K562 (cell line): Measurements from ENCODE around the gene SPHK1. TPM values are rescaled to one million over a fixed set of nuclear protein-coding genes. Genes with fewer than 3 reads are reported as not detected.

Experiments
- AFF1 ChIP-seq, 2 experiments: fragments of 450-650 bp; IDR thresholded peaks; 2 replicates each; pipeline ENCODE4 v1.6.1; 2018; ENCODE audit warnings: mild to moderate bottlenecking in 2 of 2, low read depth in 1 of 2; ENCODE audit not compliant: partially characterized antibody in 2 of 2
- ETV5 ChIP-seq: sonication (generic); formaldehyde crosslinking; IDR thresholded peaks from 2 replicates; pipeline ENCODE4 v1.4.0; 2020; ENCODE audit warnings: low read depth, mild to moderate bottlenecking, missing genetic modification reagents
- FOXJ3 ChIP-seq: sonication (generic); formaldehyde crosslinking; IDR thresholded peaks from 2 replicates; pipeline ENCODE4 v1.4.0; 2020; ENCODE audit warnings: mild to moderate bottlenecking, missing genetic modification reagents
- HEY1 ChIP-seq: fragments of 250-450 bp; sonication (Bioruptor Pico); IDR thresholded peaks from 2 replicates; pipeline ENCODE4 v1.5.0; 2020; ENCODE audit warnings: mild to moderate bottlenecking, moderate library complexity, borderline replicate concordance
- MYBL2 ChIP-seq, 2 experiments: fragments of 450-650 bp in 1 of 2; sonication (generic) in 1 of 2; formaldehyde crosslinking in 1 of 2; IDR thresholded peaks; 2 replicates each; pipeline versions ENCODE4 v1.6.1 to v1.8.1; 2017 to 2022; ENCODE audit warnings: borderline replicate concordance in 1 of 2, inconsistent platforms in 1 of 2, low read depth in 1 of 2, mild to moderate bottlenecking in 1 of 2, missing genetic modification reagents in 1 of 2, moderate library complexity in 1 of 2
- NEUROD1 ChIP-seq: fragments of 150-350 bp; IDR thresholded peaks from 2 replicates; pipeline ENCODE4 v1.6.1; 2014; ENCODE audit warnings: borderline replicate concordance, low read length, low read depth; ENCODE audit not compliant: partially characterized antibody
- PRPF4 ChIP-seq: fragments of 200-400 bp; formaldehyde crosslinking; IDR thresholded peaks from one replicate; pipeline ENCODE4 v1.6.1; 2017; ENCODE audit warnings: low read length, low read depth, mild to moderate bottlenecking; ENCODE audit not compliant: insufficient read depth, poor library complexity, severe bottlenecking
- RBBP5 ChIP-seq: fragments of 200-600 bp; sonication (generic); IDR thresholded peaks from 2 replicates; pipeline ENCODE4 v1.6.1; 2012; ENCODE audit warnings: borderline replicate concordance, mild to moderate bottlenecking, low read length, control low read depth, inconsistent platforms; ENCODE audit not compliant: insufficient read depth, poor library complexity, severe bottlenecking
- STAT5A ChIP-seq: IDR thresholded peaks from 2 replicates; pipeline ENCODE4 v1.6.1; 2012; ENCODE audit warnings: low read length, inconsistent platforms, borderline replicate concordance
- TCF15 ChIP-seq: fragments of 250-450 bp; sonication (Bioruptor Pico); IDR thresholded peaks from 2 replicates; pipeline ENCODE4 v1.8.0; 2022; ENCODE audit warnings: moderate library complexity, mild to moderate bottlenecking, inconsistent platforms
- U2AF1 ChIP-seq: fragments of 200-400 bp; formaldehyde crosslinking; optimal IDR thresholded peaks from 2 replicates; pipeline ENCODE3; 2017; ENCODE audit warnings: mild to moderate bottlenecking, low read depth, low read length, moderate library complexity
- ZNF133 ChIP-seq: fragments of 250-450 bp; sonication (Bioruptor Pico); IDR thresholded peaks from 2 replicates; pipeline ENCODE4 v1.4.0; 2020; ENCODE audit warnings: mild to moderate bottlenecking
- ZSCAN32 ChIP-seq: fragments of 450-650 bp; formaldehyde crosslinking; IDR thresholded peaks from 2 replicates; pipeline ENCODE4 v1.4.0; 2020; ENCODE audit warnings: mild to moderate bottlenecking, moderate library complexity
- polyA plus RNA-seq, 8 experiments: library from polyadenylated mRNA; depleted of rRNA in 4 of 8; stranded (reverse) in 5 of 8; unstranded in 3 of 8; fragments of >200 nt; fragmentation: Nextera tagmentation in 2 of 8; fragmentation: Illumina TruSeq in 1 of 8; extraction: Ambion mirVana in 2 of 8; extraction: Trizol in 1 of 8; gene quantifications; 2 replicates each; pipeline versions ENCODE4 v1.2.1 to v1.2.3, GENCODE V29; 2011 to 2014; ENCODE audit warnings: inconsistent platforms in 1 of 8, missing spikeins in 1 of 8
- total RNA-seq, 7 experiments: library from RNA; depleted of rRNA in 6 of 7; stranded (reverse); fragments of >200 nt in 6 of 7; fragmentation: Illumina TruSeq in 2 of 7; extraction: Trizol in 2 of 7; gene quantifications; 2 replicates each; pipeline versions ENCODE4 v1.2.1 to v1.2.3, GENCODE V29; 2011 to 2021; ENCODE audit warnings: low replicate concordance in 1 of 7
- TF ChIP-seq, protein P1 (sequence below), 2 experiments: IDR thresholded peaks in 1 of 2; conservative IDR thresholded peaks in 1 of 2; 2 replicates each; pipeline ENCODE4 v1.6.1; 2016; ENCODE audit warnings: low read depth in 2 of 2, mild to moderate bottlenecking in 1 of 2, missing compliant biosample characterization in 1 of 2, missing genetic modification characterization in 1 of 2, moderate library complexity in 1 of 2
- TF ChIP-seq, protein P2 (sequence below): fragments of 450-650 bp; formaldehyde crosslinking; IDR thresholded peaks from 2 replicates; pipeline ENCODE4 v1.4.0; 2022; ENCODE audit warnings: missing genetic modification characterization
- TF ChIP-seq, protein P3 (sequence below): sonication (generic); formaldehyde crosslinking; IDR thresholded peaks from 2 replicates; pipeline ENCODE4 v1.9.0; 2022; ENCODE audit warnings: mild to moderate bottlenecking, missing genetic modification reagents

Gene SPHK1
- total and polyA plus RNA-seq, 9 of the 15 experiments (the other 6 are each of a cell fraction or from before 2014, with no cell fraction given), result 0.21 to 60.3 (median 14.5) TPM

DNA sequence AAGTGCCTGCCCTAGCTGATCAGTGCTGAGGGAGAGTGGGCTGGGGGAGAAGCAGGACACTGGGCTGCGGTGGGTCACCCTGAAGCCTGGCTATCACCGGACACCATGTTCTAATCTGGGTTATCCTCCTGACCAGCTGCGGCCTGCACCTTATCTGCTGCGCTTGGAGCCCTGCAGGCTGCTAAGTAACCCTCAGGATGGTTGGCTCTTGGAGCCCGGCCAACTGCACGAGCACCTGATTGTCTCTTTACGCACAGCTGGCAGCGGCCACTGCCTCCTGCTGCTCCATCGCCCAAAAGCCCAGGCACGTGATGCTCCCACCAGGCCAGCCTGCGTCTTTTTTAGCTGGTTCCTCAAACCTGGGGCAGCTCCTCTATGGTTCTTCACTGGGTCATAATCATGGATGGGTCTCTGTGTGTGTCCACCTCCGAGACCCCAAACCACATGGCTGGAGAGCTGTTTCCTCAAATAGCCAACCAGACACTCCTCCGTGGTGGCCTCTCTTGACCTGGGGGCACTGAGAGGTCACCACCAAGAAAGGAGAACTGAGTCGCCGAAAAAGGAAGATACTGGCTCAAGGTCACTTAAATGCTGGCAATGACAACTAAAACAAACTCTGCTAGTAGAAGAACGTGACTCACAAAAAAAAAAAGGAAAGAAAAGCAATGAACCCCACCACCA is 21.7 kb downstream of the SPHK1 start (continued):
- no peak for TF ChIP-seq FOXJ3 (CRISPR knock-in tag)
- TF ChIP-seq HEY1 (CRISPR knock-in tag), result no peak
- TF ChIP-seq PRPF4, result no peak
- TF ChIP-seq ZNF133 (CRISPR knock-in tag), result no peak
- TF ChIP-seq ETV5, result peak; percentile 89
- TF ChIP-seq, protein P1, sequence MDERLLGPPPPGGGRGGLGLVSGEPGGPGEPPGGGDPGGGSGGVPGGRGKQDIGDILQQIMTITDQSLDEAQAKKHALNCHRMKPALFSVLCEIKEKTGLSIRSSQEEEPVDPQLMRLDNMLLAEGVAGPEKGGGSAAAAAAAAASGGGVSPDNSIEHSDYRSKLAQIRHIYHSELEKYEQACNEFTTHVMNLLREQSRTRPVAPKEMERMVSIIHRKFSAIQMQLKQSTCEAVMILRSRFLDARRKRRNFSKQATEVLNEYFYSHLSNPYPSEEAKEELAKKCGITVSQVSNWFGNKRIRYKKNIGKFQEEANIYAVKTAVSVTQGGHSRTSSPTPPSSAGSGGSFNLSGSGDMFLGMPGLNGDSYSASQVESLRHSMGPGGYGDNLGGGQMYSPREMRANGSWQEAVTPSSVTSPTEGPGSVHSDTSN (CRISPR knock-in tag; IDR thresholded peaks at IDR 0.05; ENCODE audit: low read depth), result no peak
- TF ChIP-seq, protein P1 (tag; conservative IDR thresholded peaks at IDR 0.05; ENCODE audit: low read depth), result no peak
- peak; percentile 39 for TF ChIP-seq RBBP5
- TF ChIP-seq, protein P2, sequence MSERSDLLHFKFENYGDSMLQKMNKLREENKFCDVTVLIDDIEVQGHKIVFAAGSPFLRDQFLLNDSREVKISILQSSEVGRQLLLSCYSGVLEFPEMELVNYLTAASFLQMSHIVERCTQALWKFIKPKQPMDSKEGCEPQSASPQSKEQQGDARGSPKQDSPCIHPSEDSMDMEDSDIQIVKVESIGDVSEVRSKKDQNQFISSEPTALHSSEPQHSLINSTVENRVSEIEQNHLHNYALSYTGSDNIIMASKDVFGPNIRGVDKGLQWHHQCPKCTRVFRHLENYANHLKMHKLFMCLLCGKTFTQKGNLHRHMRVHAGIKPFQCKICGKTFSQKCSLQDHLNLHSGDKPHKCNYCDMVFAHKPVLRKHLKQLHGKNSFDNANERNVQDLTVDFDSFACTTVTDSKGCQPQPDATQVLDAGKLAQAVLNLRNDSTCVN (CRISPR knock-in tag), result no peak
- TF ChIP-seq AFF1 (IDR thresholded peaks at IDR 0.05; ENCODE audit: low read depth in 1 of 2, partially characterized antibody in 2 of 2), result peak; percentile 16 to 95
- peak; percentile 85 for TF ChIP-seq NEUROD1
- no peak for TF ChIP-seq U2AF1
- peak; percentile 98 for TF ChIP-seq STAT5A
- no peak for TF ChIP-seq MYBL2 (IDR thresholded peaks at IDR 0.05; ENCODE audit: low read depth)
- no peak for TF ChIP-seq MYBL2 (CRISPR knock-in tag; IDR thresholded peaks at IDR 0.05; ENCODE audit: borderline replicate concordance)
- TF ChIP-seq TCF15 (CRISPR knock-in tag), result no peak
- TF ChIP-seq, protein P3, sequence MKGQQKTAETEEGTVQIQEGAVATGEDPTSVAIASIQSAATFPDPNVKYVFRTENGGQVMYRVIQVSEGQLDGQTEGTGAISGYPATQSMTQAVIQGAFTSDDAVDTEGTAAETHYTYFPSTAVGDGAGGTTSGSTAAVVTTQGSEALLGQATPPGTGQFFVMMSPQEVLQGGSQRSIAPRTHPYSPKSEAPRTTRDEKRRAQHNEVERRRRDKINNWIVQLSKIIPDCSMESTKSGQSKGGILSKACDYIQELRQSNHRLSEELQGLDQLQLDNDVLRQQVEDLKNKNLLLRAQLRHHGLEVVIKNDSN (CRISPR knock-in tag), result peak; percentile 88
- no peak for TF ChIP-seq ZSCAN32 (CRISPR knock-in tag)
